RWPE2 (cell line): ENCODE measurements around the gene LIF.

ENCODE experiments used
- ATAC-seq: fragments of 200-7000 bp; cut with Tn5 transposase; 3 replicates; pipeline ENCODE4 v1.9.1; 2021; ENCODE audit warnings: low read depth
- DNase-seq: peaks from one replicate; pipeline ENCODE4 v3.0.0-alpha.2; 2020; ENCODE audit warnings: low spot score
- H3K27ac ChIP-seq: fragments of 450-650 bp; 2 replicates; pipeline ENCODE4 v1.5.1; 2017; ENCODE audit warnings: mild to moderate bottlenecking; ENCODE audit not compliant: poor library complexity, severe bottlenecking
- H3K27me3 ChIP-seq: fragments of 250-450 bp; sonication (Bioruptor Pico); 2 replicates; pipeline ENCODE4 v1.5.1; 2021; ENCODE audit warnings: mild to moderate bottlenecking, moderate library complexity; ENCODE audit not compliant: insufficient read depth, poor library complexity, severe bottlenecking
- H3K36me3 ChIP-seq: fragments of 250-450 bp; sonication (Bioruptor Pico); 2 replicates; pipeline ENCODE4 v1.5.1; 2020; ENCODE audit warnings: low read depth, mild to moderate bottlenecking, moderate library complexity
- H3K4me1 ChIP-seq: fragments of 250-450 bp; sonication (Bioruptor Pico); 2 replicates; pipeline ENCODE4 v1.5.1; 2021; ENCODE audit warnings: mild to moderate bottlenecking, moderate library complexity; ENCODE audit not compliant: insufficient read depth, poor library complexity, severe bottlenecking
- H3K4me3 ChIP-seq: fragments of 250-450 bp; sonication (Bioruptor Pico); 2 replicates; pipeline ENCODE4 v1.5.1; 2021; ENCODE audit warnings: mild to moderate bottlenecking, moderate library complexity; ENCODE audit not compliant: severe bottlenecking
- H3K9me3 ChIP-seq: fragments of 250-450 bp; sonication (Bioruptor Pico); 2 replicates; pipeline ENCODE4 v1.5.1; 2021; ENCODE audit warnings: mild to moderate bottlenecking, moderate library complexity; ENCODE audit not compliant: severe bottlenecking
- CTCF ChIP-seq: fragments of 450-650 bp; IDR thresholded peaks from one replicate; pipeline ENCODE4 v1.5.1; 2017; ENCODE audit warnings: mild to moderate bottlenecking, moderate library complexity; ENCODE audit not compliant: poor library complexity, severe bottlenecking

Gene LIF

GRCh38 chr22:30286813-30287647 is 40.5 kb upstream of the LIF start:
- peak; percentile 73 for TF ChIP-seq CTCF
- ATAC-seq (no peak), DNase-seq (peak; percentile 64)
- Histone ChIP-seq H3K27me3 (no peaks in the 10 kb centered on the region), H3K4me1 (peaks cover 22% of the 10 kb centered on the region), H3K27ac (no peak overlapping the region), H3K9me3 (no peaks in the 10 kb centered on the region), H3K36me3 (no peaks in the 10 kb centered on the region), H3K4me3 (no peak overlapping the region)

DNA sequence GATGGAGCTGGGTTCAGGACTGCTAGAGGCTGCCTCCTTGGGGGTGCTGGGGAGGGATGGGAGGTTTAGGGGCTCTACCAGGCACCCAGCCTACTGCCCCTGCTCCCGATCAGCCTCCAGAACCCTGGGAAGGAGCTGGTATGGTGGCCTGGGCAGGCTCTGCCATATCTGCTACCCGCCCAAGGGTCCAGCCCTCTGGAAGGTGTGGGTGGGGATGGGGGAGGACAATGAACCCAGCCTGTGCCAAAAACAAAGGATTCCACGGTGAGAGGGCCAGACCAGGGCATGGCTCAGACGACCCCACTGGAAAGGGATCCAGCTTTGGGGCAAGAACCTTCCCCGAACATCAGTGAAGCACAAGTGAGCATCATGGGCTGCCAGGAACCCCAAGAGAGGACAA is 39.8 kb upstream of the LIF start:
- Histone ChIP-seq H3K27me3 (no peaks in the 10 kb centered on the region), H3K27ac (no peak overlapping the region), H3K4me1 (peaks cover 19% of the 10 kb centered on the region), H3K36me3 (no peaks in the 10 kb centered on the region), H3K4me3 (no peak overlapping the region), H3K9me3 (no peaks in the 10 kb centered on the region)
- no peak for TF ChIP-seq CTCF
- DNase-seq (no peak), ATAC-seq (no peak)

DNA sequence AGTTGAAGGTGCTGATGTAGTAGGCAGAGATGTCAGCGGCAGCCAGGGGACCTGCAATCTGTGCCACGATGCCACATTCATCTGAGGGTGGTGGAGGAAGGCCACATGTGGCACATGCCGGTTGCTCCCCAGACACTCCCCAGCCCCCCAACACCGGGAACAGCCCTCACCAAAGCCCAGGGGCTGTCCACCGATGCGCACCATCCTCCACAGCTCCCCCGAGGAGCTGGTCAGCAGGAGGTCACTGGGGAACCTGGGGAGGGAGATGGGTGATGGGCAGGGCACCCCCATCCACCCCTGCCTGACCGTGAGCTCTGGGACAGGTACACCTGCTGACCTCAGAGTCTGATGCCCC is 39.3 kb upstream of the LIF start:
- no peak overlapping the region for H3K27ac ChIP-seq
- H3K4me3 ChIP-seq: no peak overlapping the region

DNA sequence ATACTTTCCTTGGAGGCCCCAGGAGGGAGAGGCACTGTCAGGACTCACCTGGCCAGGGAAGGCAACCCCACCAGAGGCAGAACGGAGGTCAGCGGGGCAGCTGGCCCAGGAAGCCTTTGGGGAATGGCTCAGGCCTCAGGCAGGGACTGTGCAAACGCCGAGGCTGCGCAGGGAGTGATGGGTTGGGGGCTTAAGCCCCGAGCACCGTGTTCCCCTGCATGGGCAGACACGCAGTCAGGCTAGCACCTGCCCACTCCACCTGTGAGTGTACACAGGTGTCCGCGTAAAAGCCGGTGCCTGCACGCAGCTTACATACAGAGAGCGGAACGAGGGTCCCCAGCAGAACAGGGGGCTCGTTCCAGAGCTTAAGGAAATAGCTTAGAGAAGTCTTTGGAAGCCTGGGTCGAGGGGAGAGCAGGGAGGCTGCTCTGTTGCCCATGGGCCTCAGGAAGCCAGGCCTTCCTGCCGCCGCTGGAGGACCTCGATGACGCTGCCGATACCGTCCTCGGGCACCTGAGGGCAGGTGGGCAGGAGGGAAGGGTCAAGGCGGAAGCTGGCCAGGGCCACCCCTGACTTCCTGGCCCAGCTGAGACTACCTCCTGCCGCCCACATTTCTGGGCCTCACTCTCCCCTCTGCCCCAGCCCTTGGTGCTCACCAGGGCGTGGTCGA is 38.8 kb upstream of the LIF start:
- DNase-seq (peak; percentile 45), ATAC-seq (no peak)
- no peak for TF ChIP-seq CTCF
- Histone ChIP-seq H3K4me1 (peaks cover 8% of the 10 kb centered on the region), H3K27me3 (no peaks in the 10 kb centered on the region), H3K4me3 (no peak overlapping the region), H3K36me3 (no peaks in the 10 kb centered on the region), H3K9me3 (no peaks in the 10 kb centered on the region), H3K27ac (no peak overlapping the region)

More for the DNA sequence above, 39.3 kb upstream of the LIF start:
- no peaks in the 10 kb centered on the region for H3K36me3 ChIP-seq
- H3K27me3 ChIP-seq: no peaks in the 10 kb centered on the region
- no peak for TF ChIP-seq CTCF
- H3K4me1 ChIP-seq: peaks cover 13% of the 10 kb centered on the region
- ATAC-seq (no peak), DNase-seq (peak; percentile 41)
- H3K9me3 ChIP-seq: no peaks in the 10 kb centered on the region

DNA sequence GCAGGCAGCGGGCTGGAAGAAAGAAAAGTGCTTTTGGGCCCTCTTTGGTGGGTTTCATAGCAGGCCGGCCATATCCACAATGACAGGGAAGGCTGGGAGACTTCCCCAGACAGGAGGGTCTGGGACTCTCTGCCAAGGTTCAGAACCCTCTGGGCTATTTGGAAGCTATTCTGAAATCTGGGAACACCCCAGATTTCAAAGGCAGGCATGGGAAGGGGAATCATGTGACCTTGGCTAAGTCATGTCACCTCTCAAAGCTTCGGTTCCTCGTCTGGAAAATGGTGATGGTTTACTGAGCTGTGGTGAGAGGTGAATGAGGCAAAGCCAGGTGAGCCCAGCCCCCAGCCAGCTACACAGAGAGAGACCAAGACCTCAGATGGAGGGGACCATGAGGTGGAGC is 38.1 kb upstream of the LIF start:
- TF ChIP-seq CTCF: no peak
- Histone ChIP-seq H3K4me3 (no peak overlapping the region), H3K9me3 (no peaks in the 10 kb centered on the region), H3K4me1 (peaks cover 4% of the 10 kb centered on the region), H3K36me3 (no peaks in the 10 kb centered on the region), H3K27me3 (no peaks in the 10 kb centered on the region), H3K27ac (no peak overlapping the region)
- DNase-seq: peak; percentile 28
- no peak for ATAC-seq
